HG02798 (cell line): Measurements from ENCODE around the gene GPC6.
"Not testable (repeated sequence)": the region's sequence is repeated elsewhere in the genome, so short reads cannot be mapped to it uniquely, and the experiment has no call there.

Source experiments
- ATAC-seq: cut with Tn5 transposase; IDR thresholded peaks from one replicate; pipeline ENCODE4 v1.9.1; 2021; ENCODE audit warnings: mild to moderate bottlenecking; ENCODE audit not compliant: unreplicated experiment, poor library complexity

GPC6 gene

GRCh38 chr13:93309886-93310523, 83.4 kb downstream of the GPC6 start:
- peak; percentile 62 for ATAC-seq

- ATAC-seq: no peak
Observed at GRCh38 chr13:93316841-93317240, 90.2 kb downstream of the GPC6 start.

GRCh38 chr13:93318534-93319254, 92.1 kb downstream of the GPC6 start:
- no peak for ATAC-seq

- no peak for ATAC-seq
Observed at GRCh38 chr13:93320942-93321341, 94.3 kb downstream of the GPC6 start.

- not testable (repeated sequence) for ATAC-seq
Observed at GRCh38 chr13:93323880-93324279, 97.3 kb downstream of the GPC6 start.

- ATAC-seq: no peak
Observed at GRCh38 chr13:93325303-93326233, 99.0 kb downstream of the GPC6 start.

GRCh38 chr13:93326234-93326811, 99.7 kb downstream of the GPC6 start:
- ATAC-seq: no peak

- ATAC-seq: no peak
Observed at GRCh38 chr13:93328943-93329342, 102.3 kb downstream of the GPC6 start.

GRCh38 chr13:93336728-93337127, 110.1 kb downstream of the GPC6 start:
- ATAC-seq: no peak

GRCh38 chr13:93338030-93338429, 111.4 kb downstream of the GPC6 start:
- ATAC-seq: no peak

- ATAC-seq: no peak
Observed at GRCh38 chr13:93338906-93339305, 112.3 kb downstream of the GPC6 start.

- no peak for ATAC-seq
Observed at GRCh38 chr13:93339550-93339949, 112.9 kb downstream of the GPC6 start.

GRCh38 chr13:93341517-93341916, 114.9 kb downstream of the GPC6 start:
- ATAC-seq: no peak

- ATAC-seq: no peak
Observed at GRCh38 chr13:93343097-93343496, 116.5 kb downstream of the GPC6 start.

GRCh38 chr13:93344048-93344705, 117.6 kb downstream of the GPC6 start:
- ATAC-seq: no peak

GRCh38 chr13:93345024-93345423, 118.4 kb downstream of the GPC6 start:
- no peak for ATAC-seq

GRCh38 chr13:93345770-93346169, 119.2 kb downstream of the GPC6 start:
- no peak for ATAC-seq

- no peak for ATAC-seq
Observed at GRCh38 chr13:93352616-93353015, 126.0 kb downstream of the GPC6 start.

GRCh38 chr13:93355094-93355493, 128.5 kb downstream of the GPC6 start:
- ATAC-seq: no peak

GRCh38 chr13:93356469-93356868, 129.9 kb downstream of the GPC6 start:
- no peak for ATAC-seq
